DND-41 (cell line): ENCODE results near the gene CLEC18A.
"Not testable (repeated sequence)": the region's sequence is repeated elsewhere in the genome, so short reads cannot be mapped to it uniquely, and the experiment has no call there.

Source experiments
- ATAC-seq: fragments of 200-7000 bp; cut with Tn5 transposase; 3 replicates; pipeline ENCODE4 v1.9.1; 2021; ENCODE audit warnings: low read depth; ENCODE audit not compliant: insufficient read depth
- DNase-seq: peaks from one replicate; pipeline ENCODE4 v3.0.0-alpha.2; 2020
- H2AFZ ChIP-seq: 2 replicates; pipeline ENCODE4 v1.6.0; 2012; ENCODE audit warnings: low read depth, low read length
- H3K27ac ChIP-seq: 2 replicates; pipeline ENCODE4 v1.5.1; 2012; ENCODE audit warnings: low read length, inconsistent platforms
- H3K27me3 ChIP-seq: fragments of 200-600 bp; sonication (generic); 2 replicates; pipeline ENCODE4 v1.6.0; 2012; ENCODE audit warnings: low read length, mild to moderate bottlenecking, inconsistent platforms; ENCODE audit not compliant: insufficient read depth, poor library complexity
- H3K36me3 ChIP-seq: 2 replicates; pipeline ENCODE4 v1.5.1; 2012; ENCODE audit warnings: low read length, inconsistent platforms; ENCODE audit not compliant: insufficient read depth
- H3K4me1 ChIP-seq: 2 replicates; pipeline ENCODE4 v1.5.1; 2012; ENCODE audit warnings: mild to moderate bottlenecking, low read length; ENCODE audit not compliant: insufficient read depth
- H3K4me2 ChIP-seq: 2 replicates; pipeline ENCODE4 v1.6.0; 2012; ENCODE audit warnings: mild to moderate bottlenecking, moderate library complexity, low read length, inconsistent platforms; ENCODE audit not compliant: insufficient read depth
- H3K4me3 ChIP-seq, 2 experiments: fragments of 200-600 bp in 1 of 2; shearing (Covaris generic) in 1 of 2; 2 replicates each; pipeline ENCODE4 v1.5.1; 2012 to 2016; ENCODE audit warnings: inconsistent platforms in 2 of 2, low read length in 2 of 2, mild to moderate bottlenecking in 2 of 2, low read depth in 1 of 2, moderate library complexity in 1 of 2
- H3K79me2 ChIP-seq: 2 replicates; pipeline ENCODE4 v1.6.0; 2012; ENCODE audit warnings: low read length, inconsistent platforms; ENCODE audit not compliant: insufficient read depth
- H3K9ac ChIP-seq: 2 replicates; pipeline ENCODE4 v1.6.0; 2012; ENCODE audit warnings: low read depth, mild to moderate bottlenecking, inconsistent platforms, low read length, moderate library complexity
- H3K9me3 ChIP-seq: 2 replicates; pipeline ENCODE4 v1.5.1; 2012; ENCODE audit warnings: low read length, moderate library complexity, mild to moderate bottlenecking, inconsistent platforms; ENCODE audit not compliant: insufficient read depth, severe bottlenecking
- H4K20me1 ChIP-seq: 2 replicates; pipeline ENCODE4 v1.6.0; 2012; ENCODE audit warnings: low read length; ENCODE audit not compliant: insufficient read depth
- CTCF ChIP-seq: IDR thresholded peaks from 2 replicates; pipeline ENCODE4 v1.5.1; 2012; ENCODE audit warnings: borderline replicate concordance, low read length, moderate library complexity, mild to moderate bottlenecking; ENCODE audit not compliant: poor library complexity, severe bottlenecking; ENCODE audit errors: extremely low read depth
- EZH2 ChIP-seq: IDR thresholded peaks from 3 replicates; pipeline ENCODE4 v1.6.1; 2012; ENCODE audit warnings: borderline replicate concordance, low read depth, mild to moderate bottlenecking, moderate library complexity, low read length, inconsistent platforms; ENCODE audit not compliant: severe bottlenecking

Gene CLEC18A

GRCh38 chr16:69951017-69951671 is at the start of gene CLEC18A:
TSS of gene CLEC18A (plus strand) at chr16:69951334. CDS start at chr16:69951367, 33 bp downstream.
- DNase-seq, H3K4me3 ChIP-seq, H2AFZ ChIP-seq, H3K4me2 ChIP-seq, H3K4me1 ChIP-seq, H3K36me3 ChIP-seq, H3K9ac ChIP-seq, H3K79me2 ChIP-seq, H3K27me3 ChIP-seq, H3K9me3 ChIP-seq, ATAC-seq, H3K27ac ChIP-seq, H4K20me1 ChIP-seq: not testable (repeated sequence)

- Histone ChIP-seq H2AFZ (no peak overlapping the region), H4K20me1 (no peaks in the 10 kb centered on the region), H3K9me3 (no peaks in the 10 kb centered on the region), H3K9ac (no peak overlapping the region), H3K79me2 (no peaks in the 10 kb centered on the region), H3K4me3 (no peak overlapping the region), H3K36me3 (0 out of 2 replicates have a peak, but pooled peaks cover 5% of the 10 kb centered on the region), H3K27ac (no peak overlapping the region), H3K4me2 (no peak overlapping the region), H3K27me3 (no peaks in the 10 kb centered on the region), H3K4me1 (no peaks in the 10 kb centered on the region)
- TF ChIP-seq CTCF: no peak
- TF ChIP-seq EZH2: no peak
- DNase-seq: no peak
- ATAC-seq: no peak
Measured at GRCh38 chr16:69903865-69904415, 47.2 kb upstream of the CLEC18A start.

GRCh38 chr16:69904495-69905170 is 46.5 kb upstream of the CLEC18A start:
- no peak overlapping the region for H3K4me2 ChIP-seq
- no peak for DNase-seq
- no peaks in the 10 kb centered on the region for H3K27me3 ChIP-seq
- no peaks in the 10 kb centered on the region for H3K9me3 ChIP-seq
- H3K36me3 ChIP-seq: 0 out of 2 replicates have a peak, but pooled peaks cover 5% of the 10 kb centered on the region
- no peak overlapping the region for H3K27ac ChIP-seq
- no peak overlapping the region for H3K4me3 ChIP-seq
- no peak for TF ChIP-seq EZH2
- TF ChIP-seq CTCF: no peak
- H3K9ac ChIP-seq: no peak overlapping the region
- no peaks in the 10 kb centered on the region for H3K4me1 ChIP-seq
- H2AFZ ChIP-seq: no peak overlapping the region
- no peak for ATAC-seq
- no peaks in the 10 kb centered on the region for H4K20me1 ChIP-seq
- no peaks in the 10 kb centered on the region for H3K79me2 ChIP-seq

- H3K27me3 ChIP-seq: no peaks in the 10 kb centered on the region
- H3K36me3 ChIP-seq: 0 out of 2 replicates have a peak, but pooled peaks cover 5% of the 10 kb centered on the region
- H2AFZ ChIP-seq: no peak overlapping the region
- no peak overlapping the region for H3K9ac ChIP-seq
- no peaks in the 10 kb centered on the region for H4K20me1 ChIP-seq
- TF ChIP-seq EZH2 (no peak), CTCF (no peak)
- no peak overlapping the region for H3K27ac ChIP-seq
- ATAC-seq: no peak
- no peak overlapping the region for H3K4me2 ChIP-seq
- no peak for DNase-seq
- no peaks in the 10 kb centered on the region for H3K79me2 ChIP-seq
- H3K4me1 ChIP-seq: no peaks in the 10 kb centered on the region
- no peak overlapping the region for H3K4me3 ChIP-seq
- no peaks in the 10 kb centered on the region for H3K9me3 ChIP-seq
Measured at GRCh38 chr16:69905171-69905555, 46.0 kb upstream of the CLEC18A start.
